DOHH2 (cell line): ENCODE data around the gene LRRC46.

ENCODE experiments used
- H3F3A ChIP-seq: fragments of 200-600 bp; sonication (generic), shearing (Covaris generic); 2 replicates; pipeline ENCODE4 v1.6.0; 2016; ENCODE audit warnings: antibody characterized with exemption, mild to moderate bottlenecking; ENCODE audit not compliant: control insufficient read depth, insufficient read depth
- H3K27ac ChIP-seq: fragments of 200-600 bp; sonication (generic); 2 replicates; pipeline ENCODE4 v1.5.1; 2014; ENCODE audit warnings: low read depth, mild to moderate bottlenecking, low read length, moderate library complexity
- H3K27me3 ChIP-seq: fragments of 200-600 bp; sonication (generic); 2 replicates; pipeline ENCODE4 v1.6.1; 2014; ENCODE audit warnings: mild to moderate bottlenecking, low read length, mixed read lengths; ENCODE audit not compliant: control insufficient read depth
- H3K36me3 ChIP-seq: fragments of 200-600 bp; sonication (generic); 2 replicates; pipeline ENCODE4 v1.6.1; 2014; ENCODE audit warnings: mild to moderate bottlenecking, low read length, moderate library complexity, mixed read lengths; ENCODE audit not compliant: control insufficient read depth
- H3K4me1 ChIP-seq: fragments of 200-600 bp; sonication (generic); 2 replicates; pipeline ENCODE4 v1.6.1; 2014; ENCODE audit warnings: mild to moderate bottlenecking, low read length, mixed read lengths; ENCODE audit not compliant: control insufficient read depth
- H3K4me2 ChIP-seq: fragments of 200-600 bp; sonication (generic); 2 replicates; pipeline ENCODE4 v1.6.0; 2014; ENCODE audit warnings: mild to moderate bottlenecking, low read length, moderate library complexity
- H3K4me3 ChIP-seq: fragments of 200-600 bp; sonication (generic); 2 replicates; pipeline ENCODE4 v1.5.1; 2014; ENCODE audit warnings: mild to moderate bottlenecking, low read length, mixed read lengths
- H3K79me2 ChIP-seq: fragments of 200-600 bp; sonication (generic); 2 replicates; pipeline ENCODE4 v1.6.1; 2014; ENCODE audit warnings: mild to moderate bottlenecking, low read length, mixed read lengths; ENCODE audit not compliant: control insufficient read depth
- H3K9me2 ChIP-seq: fragments of 200-600 bp; sonication (generic); replicated peaks from 2 replicates; pipeline ENCODE4 v1.6.1; 2014; ENCODE audit warnings: mild to moderate bottlenecking, low read length, mixed read lengths; ENCODE audit not compliant: control insufficient read depth
- H3K9me3 ChIP-seq: fragments of 200-600 bp; sonication (generic); 2 replicates; pipeline ENCODE4 v1.6.1; 2014; ENCODE audit warnings: antibody characterized with exemption, low read length, mixed read lengths; ENCODE audit not compliant: control insufficient read depth, insufficient read depth
- H4K20me1 ChIP-seq: fragments of 200-600 bp; sonication (generic); 2 replicates; pipeline ENCODE4 v1.6.0; 2014; ENCODE audit warnings: low read depth, mild to moderate bottlenecking, antibody characterized with exemption, low read length, moderate library complexity; ENCODE audit not compliant: control insufficient read depth, insufficient read depth
- CTCF ChIP-seq: fragments of 200-600 bp; sonication (generic); IDR thresholded peaks from one replicate; pipeline ENCODE4 v1.5.1; 2014; ENCODE audit warnings: antibody characterized with exemption, mild to moderate bottlenecking, low read depth, low read length; ENCODE audit not compliant: poor library complexity, severe bottlenecking
- EZH2phosphoT487 ChIP-seq: fragments of 200-600 bp; sonication (generic); IDR thresholded peaks from 2 replicates; pipeline ENCODE4 v1.6.1; 2017; ENCODE audit warnings: borderline replicate concordance, mild to moderate bottlenecking, antibody characterized with exemption, low read length, moderate library complexity, mixed read lengths

Gene LRRC46

GRCh38 chr17:47882247-47882646, 50.8 kb downstream of the LRRC46 start:
- Histone ChIP-seq H3K36me3 (no peaks in the 10 kb centered on the region), H3K27ac (no peak overlapping the region), H3K4me2 (no peak overlapping the region), H3K79me2 (no peaks in the 10 kb centered on the region), H3K9me2 (no peaks in the 10 kb centered on the region), H3K27me3 (peaks cover 33% of the 10 kb centered on the region), H3K4me1 (0 out of 2 replicates have a peak, but pooled peaks cover 3% of the 10 kb centered on the region), H3K4me3 (no peak overlapping the region), H3K9me3 (no peaks in the 10 kb centered on the region), H4K20me1 (no peaks in the 10 kb centered on the region), H3F3A (no peaks in the 10 kb centered on the region)
- no peak for TF ChIP-seq EZH2phosphoT487
- TF ChIP-seq CTCF, result no peak

GRCh38 chr17:47882695-47883588, 51.5 kb downstream of the LRRC46 start:
- Histone ChIP-seq H3K27ac (no peak overlapping the region), H3K4me1 (no peaks in the 10 kb centered on the region), H3K9me3 (no peaks in the 10 kb centered on the region), H3K9me2 (no peaks in the 10 kb centered on the region), H3K4me2 (no peak overlapping the region), H3K27me3 (peaks cover 29% of the 10 kb centered on the region), H3F3A (no peaks in the 10 kb centered on the region), H4K20me1 (no peaks in the 10 kb centered on the region), H3K36me3 (no peaks in the 10 kb centered on the region), H3K4me3 (no peak overlapping the region), H3K79me2 (no peaks in the 10 kb centered on the region)
- TF ChIP-seq EZH2phosphoT487, result no peak
- no peak for TF ChIP-seq CTCF

- Histone ChIP-seq H3K79me2 (no peaks in the 10 kb centered on the region), H3K27ac (no peak overlapping the region), H4K20me1 (no peaks in the 10 kb centered on the region), H3F3A (no peaks in the 10 kb centered on the region), H3K9me3 (no peaks in the 10 kb centered on the region), H3K9me2 (no peaks in the 10 kb centered on the region), H3K4me2 (no peak overlapping the region), H3K4me1 (no peaks in the 10 kb centered on the region), H3K36me3 (no peaks in the 10 kb centered on the region), H3K27me3 (peaks cover 22% of the 10 kb centered on the region), H3K4me3 (no peak overlapping the region)
- TF ChIP-seq EZH2phosphoT487, result no peak
- no peak for TF ChIP-seq CTCF
Observed at GRCh38 chr17:47883589-47884426, 52.3 kb downstream of the LRRC46 start.
